AG10803 (cell line): Measurements from ENCODE around the gene NOL7.
A peak's percentile ranks its signal among the peaks of the same experiment; 100 is the strongest.

Experiments
- DNase-seq: peaks from one replicate; pipeline ENCODE4 v3.0.0; 2010; ENCODE audit warnings: low read depth
- H3K4me3 ChIP-seq: 2 replicates; pipeline ENCODE4 v1.5.1; 2011; ENCODE audit warnings: mild to moderate bottlenecking, low read length, control low read depth
- TF ChIP-seq, protein P1 (sequence below): conservative IDR thresholded peaks from 2 replicates; pipeline ENCODE4 v1.5.1; 2011; ENCODE audit warnings: mild to moderate bottlenecking, low read length, control low read depth, inconsistent platforms

NOL7 gene

DNA sequence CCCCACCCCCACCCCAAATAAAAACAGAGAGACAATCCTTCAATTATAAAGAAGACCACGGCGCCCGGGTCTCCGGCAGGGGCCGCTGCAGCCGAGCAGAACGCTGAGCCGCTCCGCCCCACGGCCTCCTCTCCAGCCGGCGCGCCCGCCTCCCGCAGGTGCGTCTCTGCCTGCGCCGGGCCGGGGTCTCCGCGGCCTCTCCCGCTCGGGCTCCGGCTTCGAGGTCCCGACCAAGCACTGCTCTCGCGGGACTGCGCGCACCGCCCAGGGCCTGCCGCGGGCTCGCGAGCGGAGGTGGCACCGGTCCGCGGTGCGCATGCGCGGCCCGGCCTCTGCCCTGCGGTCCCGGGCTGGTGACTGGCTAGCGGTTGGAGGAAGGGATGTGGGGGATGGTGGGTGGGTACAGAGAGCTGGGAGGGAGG lies 41.0 kb upstream of the NOL7 start:
- TF ChIP-seq, protein P1, sequence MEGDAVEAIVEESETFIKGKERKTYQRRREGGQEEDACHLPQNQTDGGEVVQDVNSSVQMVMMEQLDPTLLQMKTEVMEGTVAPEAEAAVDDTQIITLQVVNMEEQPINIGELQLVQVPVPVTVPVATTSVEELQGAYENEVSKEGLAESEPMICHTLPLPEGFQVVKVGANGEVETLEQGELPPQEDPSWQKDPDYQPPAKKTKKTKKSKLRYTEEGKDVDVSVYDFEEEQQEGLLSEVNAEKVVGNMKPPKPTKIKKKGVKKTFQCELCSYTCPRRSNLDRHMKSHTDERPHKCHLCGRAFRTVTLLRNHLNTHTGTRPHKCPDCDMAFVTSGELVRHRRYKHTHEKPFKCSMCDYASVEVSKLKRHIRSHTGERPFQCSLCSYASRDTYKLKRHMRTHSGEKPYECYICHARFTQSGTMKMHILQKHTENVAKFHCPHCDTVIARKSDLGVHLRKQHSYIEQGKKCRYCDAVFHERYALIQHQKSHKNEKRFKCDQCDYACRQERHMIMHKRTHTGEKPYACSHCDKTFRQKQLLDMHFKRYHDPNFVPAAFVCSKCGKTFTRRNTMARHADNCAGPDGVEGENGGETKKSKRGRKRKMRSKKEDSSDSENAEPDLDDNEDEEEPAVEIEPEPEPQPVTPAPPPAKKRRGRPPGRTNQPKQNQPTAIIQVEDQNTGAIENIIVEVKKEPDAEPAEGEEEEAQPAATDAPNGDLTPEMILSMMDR, result peak; percentile 43
- peak overlapping the region; percentile 81 for H3K4me3 ChIP-seq
- peak; percentile 86 for DNase-seq

DNA sequence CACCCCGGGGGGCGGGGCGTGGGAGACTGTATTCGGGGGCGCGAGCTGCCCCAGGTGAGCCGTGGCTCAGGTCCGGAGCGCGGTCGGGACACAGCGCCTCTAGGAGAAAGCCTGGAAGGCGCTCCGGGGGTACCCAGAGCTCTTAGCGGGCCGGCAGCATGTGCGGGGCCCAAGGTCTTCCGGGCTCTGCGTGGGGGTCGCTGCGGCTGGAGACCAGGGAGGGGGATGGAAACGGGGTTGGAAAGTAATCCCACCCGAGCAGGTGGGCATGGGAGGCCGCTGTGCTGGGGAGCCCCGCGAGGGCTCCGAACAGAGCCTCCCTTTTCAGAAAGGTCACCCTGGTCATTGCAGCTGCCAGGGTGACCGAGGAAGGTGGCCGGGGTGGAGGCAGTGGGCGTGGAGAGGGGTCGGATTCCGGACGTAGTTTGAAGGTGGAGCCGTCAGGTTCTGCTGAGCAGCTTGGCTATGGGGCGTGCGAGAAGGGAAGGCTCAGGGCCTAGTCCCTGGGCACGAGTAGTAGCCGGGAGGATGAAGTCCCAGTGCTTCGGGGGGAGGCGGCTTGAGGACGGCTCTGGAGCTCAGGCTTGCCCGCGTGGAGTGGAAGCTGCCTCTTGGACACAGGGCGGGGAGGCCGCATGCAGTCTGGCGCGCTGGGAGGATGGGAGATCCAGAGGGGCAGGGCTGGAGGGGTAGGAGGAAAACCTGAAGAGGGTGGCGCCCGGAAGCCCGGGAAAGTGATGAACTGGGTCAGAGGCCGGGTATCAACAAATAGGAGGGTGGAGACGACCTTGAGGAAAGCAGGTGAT lies 40.4 kb upstream of the NOL7 start, which contains the start of gene SIRT5:
Gene SIRT5, plus strand, starts transcription at position 31 of the 806 bp plus-strand sequence. CDS start 9,510 bp downstream, outside the sequence.
- peak; percentile 83 for DNase-seq
- H3K4me3 ChIP-seq, result peak within 1 kb of the TSS; percentile 81

DNA sequence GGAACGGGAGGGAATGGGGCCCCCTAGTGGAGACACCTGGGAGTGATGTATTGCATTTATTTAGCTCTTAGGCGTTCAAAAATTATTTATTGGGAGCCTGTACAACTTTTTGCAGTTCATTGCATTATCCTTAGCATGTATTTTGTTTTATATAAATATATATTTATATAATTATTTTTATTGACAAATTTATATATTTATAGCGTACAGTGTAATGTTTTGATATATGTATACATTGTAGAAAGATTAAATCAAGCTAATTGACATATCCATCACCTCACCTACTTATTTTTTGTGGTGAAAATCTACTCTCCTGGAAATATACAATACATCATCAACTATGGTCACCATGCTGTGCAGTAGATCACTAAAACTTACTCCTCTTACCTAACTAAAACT lies 39.8 kb upstream of the NOL7 start:
- TF ChIP-seq, protein P1, result peak; percentile 78
- H3K4me3 ChIP-seq, result peak overlapping the region; percentile 81
- no peak for DNase-seq

More for the DNA sequence above, 40.4 kb upstream of the NOL7 start, which contains the start of gene SIRT5:
- TF ChIP-seq, protein P1, result no peak

- H3K4me3 ChIP-seq, result no peak overlapping the region
- TF ChIP-seq, protein P1, result no peak
- DNase-seq, result no peak
These were observed 39.1 kb upstream of the NOL7 start for GRCh38 chr6:13576017-13576416.

DNA sequence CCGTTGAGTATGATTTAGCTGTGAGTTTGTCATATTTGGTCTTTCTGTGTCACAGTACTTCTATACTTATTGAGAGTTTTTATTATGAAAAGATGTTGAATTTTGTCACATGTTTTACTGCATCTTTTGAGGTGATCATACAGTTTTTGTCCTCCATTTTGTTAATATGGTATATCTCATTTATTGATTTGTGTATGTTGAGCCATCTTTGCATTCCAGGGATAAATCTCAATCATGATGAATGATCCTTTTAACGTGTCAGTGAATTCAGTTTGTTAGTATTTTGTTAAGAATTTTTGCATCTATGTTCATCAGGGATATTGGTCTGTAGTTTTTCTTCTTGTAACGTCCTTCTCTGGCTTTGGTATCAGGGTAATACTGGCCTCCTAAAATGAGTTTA lies 37.2 kb upstream of the NOL7 start:
- no peak for DNase-seq
- no peak overlapping the region for H3K4me3 ChIP-seq
- TF ChIP-seq, protein P1, result no peak

DNA sequence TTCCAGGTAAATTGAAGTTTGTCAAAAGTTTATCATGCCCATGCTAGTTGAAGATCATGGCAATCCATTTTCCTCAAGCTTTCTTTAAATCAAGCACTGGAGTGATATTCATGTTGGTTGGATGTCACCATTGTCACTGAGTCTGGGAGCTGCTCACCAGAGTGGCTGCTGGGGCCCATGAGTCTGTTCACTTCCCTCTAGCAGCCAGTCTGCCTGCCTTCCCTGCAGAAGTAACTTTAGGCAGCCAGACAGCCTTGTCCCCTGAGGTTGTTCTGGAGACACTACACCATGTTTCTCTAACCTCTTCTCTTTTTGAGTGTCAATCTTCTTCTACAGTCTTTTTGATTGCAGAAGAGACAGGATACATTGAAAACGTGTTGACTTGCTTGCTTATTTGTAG lies 35.2 kb upstream of the NOL7 start:
- DNase-seq, result no peak
- TF ChIP-seq, protein P1, result no peak
- H3K4me3 ChIP-seq, result no peak overlapping the region

GRCh38 chr6:13581700-13582229 lies 33.4 kb upstream of the NOL7 start:
- TF ChIP-seq, protein P1, result no peak
- DNase-seq, result no peak
- no peak overlapping the region for H3K4me3 ChIP-seq
